ENCODE data around the gene SPAAR. TPM values are rescaled to one million over a fixed set of nuclear protein-coding genes. Genes with fewer than 3 reads are reported as not detected.

The SPAAR gene
- total RNA-seq, 1 experiment from 2014 or later: not detected

DNA sequence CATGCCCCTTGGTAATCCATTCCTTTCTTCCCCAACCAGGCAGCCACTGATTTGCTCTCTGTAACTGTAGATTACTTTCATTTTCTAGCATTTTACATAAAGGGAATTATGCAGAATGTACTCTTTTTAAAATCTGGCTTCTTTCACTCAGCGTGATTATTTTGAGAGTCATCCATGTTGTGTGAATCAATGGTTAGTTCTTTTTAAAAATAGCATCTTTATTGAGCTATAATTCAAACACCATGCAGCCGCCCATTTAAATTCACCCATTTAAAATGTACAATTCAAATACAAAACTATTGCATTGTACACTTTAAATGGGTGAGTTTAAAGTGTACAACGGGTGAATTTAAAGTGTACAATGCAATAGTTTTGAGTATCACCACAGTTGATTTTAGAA, 36.8 kb upstream of the SPAAR start:
- Histone ChIP-seq H3K9me3 (ENCODE audit: control insufficient read depth, low read depth, low read length) (no peaks in the 10 kb centered on the region), H3T11ph (ENCODE audit: low read length) (no peak overlapping the region), H3K23ac (ENCODE audit: insufficient read length, low read depth, low read length) (no peak overlapping the region), H4K5ac (ENCODE audit: insufficient read length, low read depth, low read length) (no peak overlapping the region), H3K4me2 (ENCODE audit: insufficient read depth, insufficient read length, low read length) (no peak overlapping the region), H3K4me1 (ENCODE audit: insufficient read depth, low read length) (peaks cover 7% of the 10 kb centered on the region; the same call in 1 of the 2 replicates), H3K56ac (ENCODE audit: insufficient read length, low read depth, low read length) (no peak overlapping the region), H3K27ac (ENCODE audit: insufficient read length, low read depth, low read length) (no peak overlapping the region), H2BK120ac (ENCODE audit: low read depth, low read length, poor library complexity, severe bottlenecking) (no peak overlapping the region), H3K23me2 (ENCODE audit: insufficient read length, low read depth, low read length, poor library complexity, severe bottlenecking) (no peaks in the 10 kb centered on the region), H3K18ac (ENCODE audit: insufficient read length, low read depth, low read length) (no peak overlapping the region), H3K14ac (ENCODE audit: insufficient read depth, low read length) (no peak overlapping the region), H3K27me3 (ENCODE audit: insufficient read depth, low read length) (no peaks in the 10 kb centered on the region), H3K79me2 (ENCODE audit: insufficient read depth, low read length) (no peaks in the 10 kb centered on the region), H3K4ac (ENCODE audit: low read depth, low read length) (no peak overlapping the region), H2AK5ac (ENCODE audit: insufficient read length, low read length) (no peak overlapping the region), H3K9ac (ENCODE audit: extremely low read depth, insufficient read length, low read length) (no peak overlapping the region), H2BK15ac (ENCODE audit: low read depth, low read length) (no peak overlapping the region), H4K20me1 (ENCODE audit: control insufficient read depth, insufficient read depth, insufficient read length) (no peaks in the 10 kb centered on the region), H4K91ac (ENCODE audit: insufficient read length, low read depth, low read length) (no peak overlapping the region), H2BK5ac (ENCODE audit: insufficient read length, low read length) (no peak overlapping the region), H3K79me1 (ENCODE audit: insufficient read depth, low read depth, low read length, poor library complexity, severe bottlenecking) (no peaks in the 10 kb centered on the region), H2BK12ac (ENCODE audit: insufficient read length, low read depth, low read length) (no peak overlapping the region), H4K8ac (replicated peaks; ENCODE audit: insufficient read length, low read depth, low read length) (no peak overlapping the region), H2AFZ (ENCODE audit: low read length) (no peak overlapping the region), H2BK20ac (ENCODE audit: low read depth, low read length, poor library complexity, severe bottlenecking) (no peak overlapping the region)
- Mint-ChIP-seq H3K36me3 (ENCODE audit: insufficient read depth in 1 of 3, low read depth in 3 of 3) (peaks cover 0 to 13% (median 1%) of the 10 kb centered on the region in 3 experiments; a peak in 5 of 7 replicates), H3K4me3 (no peak overlapping the region), H3K27ac (no peak overlapping the region), H3K4me1 (peaks cover 16% of the 10 kb centered on the region in 2 experiments), H3K9me3 (peaks cover 14 to 16% of the 10 kb centered on the region in 2 experiments), H3K27me3 (ENCODE audit: low read depth) (peaks cover 6% of the 10 kb centered on the region)
- WGBS (ENCODE audit: extremely low coverage, insufficient read length, low lambda C conversion rate): no CpG with 5 or more reads among the region's 3 CpGs
- DNase-seq: no peak
- TF ChIP-seq, protein P1, sequence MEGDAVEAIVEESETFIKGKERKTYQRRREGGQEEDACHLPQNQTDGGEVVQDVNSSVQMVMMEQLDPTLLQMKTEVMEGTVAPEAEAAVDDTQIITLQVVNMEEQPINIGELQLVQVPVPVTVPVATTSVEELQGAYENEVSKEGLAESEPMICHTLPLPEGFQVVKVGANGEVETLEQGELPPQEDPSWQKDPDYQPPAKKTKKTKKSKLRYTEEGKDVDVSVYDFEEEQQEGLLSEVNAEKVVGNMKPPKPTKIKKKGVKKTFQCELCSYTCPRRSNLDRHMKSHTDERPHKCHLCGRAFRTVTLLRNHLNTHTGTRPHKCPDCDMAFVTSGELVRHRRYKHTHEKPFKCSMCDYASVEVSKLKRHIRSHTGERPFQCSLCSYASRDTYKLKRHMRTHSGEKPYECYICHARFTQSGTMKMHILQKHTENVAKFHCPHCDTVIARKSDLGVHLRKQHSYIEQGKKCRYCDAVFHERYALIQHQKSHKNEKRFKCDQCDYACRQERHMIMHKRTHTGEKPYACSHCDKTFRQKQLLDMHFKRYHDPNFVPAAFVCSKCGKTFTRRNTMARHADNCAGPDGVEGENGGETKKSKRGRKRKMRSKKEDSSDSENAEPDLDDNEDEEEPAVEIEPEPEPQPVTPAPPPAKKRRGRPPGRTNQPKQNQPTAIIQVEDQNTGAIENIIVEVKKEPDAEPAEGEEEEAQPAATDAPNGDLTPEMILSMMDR (conservative IDR thresholded peaks at IDR 0.05): no peak
